Measurements from ENCODE around the gene HMGCS1. TPM values are rescaled to one million over a fixed set of nuclear protein-coding genes. Genes with fewer than 3 reads are reported as not detected.

Gene HMGCS1
- total and polyA plus RNA-seq, 9 of the 15 experiments (the other 6 are each of a cell fraction or from before 2014, with no cell fraction given), result 43.7 to 337 (median 111) TPM

GRCh38 chr5:43336159-43336558, 22.9 kb upstream of the HMGCS1 start (continued):
- TF ChIP-seq ZNF280A (IDR thresholded peaks at IDR 0.05; ENCODE audit: low read depth, partially characterized antibody), result peak; percentile 97
- no peak for TF ChIP-seq SMARCA4 (IDR thresholded peaks at IDR 0.05)
- TF ChIP-seq JUND (IDR thresholded peaks at IDR 0.05; ENCODE audit: borderline replicate concordance, low read depth, low read length), result peak; percentile 66; the same call in 1 of the 2 replicates
- TF ChIP-seq JUND (tag; IDR thresholded peaks at IDR 0.05; ENCODE audit: borderline replicate concordance, low read depth, low read length), result 0 out of 3 replicates have a peak, but pooled peaks have one; percentile 52
- TF ChIP-seq TRIM24 (IDR thresholded peaks at IDR 0.05), result peak; percentile 99
- peak; percentile 98 for TF ChIP-seq ATF3 (IDR thresholded peaks at IDR 0.05)
- no peak for TF ChIP-seq ATF3 (CRISPR knock-in tag; conservative IDR thresholded peaks at IDR 0.05)
- TF ChIP-seq NELFE (IDR thresholded peaks at IDR 0.05; ENCODE audit: insufficient read depth, insufficient read length), result no peak
- TF ChIP-seq E4F1 (CRISPR knock-in tag; IDR thresholded peaks at IDR 0.05; ENCODE audit: borderline replicate concordance), result no peak
- peak; percentile 66 for TF ChIP-seq ZEB2 (IDR thresholded peaks at IDR 0.05)
- no peak for TF ChIP-seq BRF1 (IDR thresholded peaks at IDR 0.05; ENCODE audit: borderline replicate concordance, extremely low read depth, insufficient read length)
- 0 out of 2 replicates have a peak, but pooled peaks have one; percentile 11 for TF ChIP-seq C11orf30 (IDR thresholded peaks at IDR 0.05; ENCODE audit: low read depth)
- peak; percentile 27; the same call in 1 of the 2 replicates for TF ChIP-seq CBFA2T3 (IDR thresholded peaks at IDR 0.05)
- no peak for TF ChIP-seq ZNF124 (CRISPR knock-in tag; IDR thresholded peaks at IDR 0.05)
- TF ChIP-seq ARID1B (IDR thresholded peaks at IDR 0.05), result peak; percentile 66
- TF ChIP-seq CBX3 (IDR thresholded peaks at IDR 0.05; ENCODE audit: borderline replicate concordance in 1 of 2, low read length in 2 of 2), result peak in 1 of 2 experiments; percentile 91; a peak in 2 of 3 replicates
- peak; percentile 90 for TF ChIP-seq FOSL1 (tag; conservative IDR thresholded peaks at IDR 0.05)
- peak; percentile 29 for TF ChIP-seq BRD9 (IDR thresholded peaks at IDR 0.05; ENCODE audit: low read depth, partially characterized antibody)
- no peak for TF ChIP-seq ELF1 (tag; IDR thresholded peaks at IDR 0.05)
- no peak for TF ChIP-seq ZNF165 (CRISPR knock-in tag; IDR thresholded peaks at IDR 0.05; ENCODE audit: borderline replicate concordance)
- peak in 1 of 2 experiments; percentile 85 for TF ChIP-seq AFF1 (IDR thresholded peaks at IDR 0.05; ENCODE audit: low read depth in 1 of 2, partially characterized antibody in 2 of 2)
- TF ChIP-seq DPF2 (IDR thresholded peaks at IDR 0.05), result peak; percentile 45; the same call in 1 of the 2 replicates
